GM12801 (cell line): ENCODE data around the gene GINS1.

Experiments
- TF ChIP-seq, protein P1 (sequence below): IDR thresholded peaks from one replicate; pipeline ENCODE4 v1.5.1; 2011; ENCODE audit warnings: control low read depth; ENCODE audit not compliant: insufficient read length; ENCODE audit errors: extremely low read depth

The GINS1 gene

GRCh38 chr20:25378884-25379733, 28.4 kb upstream of the GINS1 start:
- TF ChIP-seq, protein P1, sequence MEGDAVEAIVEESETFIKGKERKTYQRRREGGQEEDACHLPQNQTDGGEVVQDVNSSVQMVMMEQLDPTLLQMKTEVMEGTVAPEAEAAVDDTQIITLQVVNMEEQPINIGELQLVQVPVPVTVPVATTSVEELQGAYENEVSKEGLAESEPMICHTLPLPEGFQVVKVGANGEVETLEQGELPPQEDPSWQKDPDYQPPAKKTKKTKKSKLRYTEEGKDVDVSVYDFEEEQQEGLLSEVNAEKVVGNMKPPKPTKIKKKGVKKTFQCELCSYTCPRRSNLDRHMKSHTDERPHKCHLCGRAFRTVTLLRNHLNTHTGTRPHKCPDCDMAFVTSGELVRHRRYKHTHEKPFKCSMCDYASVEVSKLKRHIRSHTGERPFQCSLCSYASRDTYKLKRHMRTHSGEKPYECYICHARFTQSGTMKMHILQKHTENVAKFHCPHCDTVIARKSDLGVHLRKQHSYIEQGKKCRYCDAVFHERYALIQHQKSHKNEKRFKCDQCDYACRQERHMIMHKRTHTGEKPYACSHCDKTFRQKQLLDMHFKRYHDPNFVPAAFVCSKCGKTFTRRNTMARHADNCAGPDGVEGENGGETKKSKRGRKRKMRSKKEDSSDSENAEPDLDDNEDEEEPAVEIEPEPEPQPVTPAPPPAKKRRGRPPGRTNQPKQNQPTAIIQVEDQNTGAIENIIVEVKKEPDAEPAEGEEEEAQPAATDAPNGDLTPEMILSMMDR, result no peak

GRCh38 chr20:25380945-25381614, 26.4 kb upstream of the GINS1 start:
- TF ChIP-seq, protein P1, result no peak

GRCh38 chr20:25382704-25383370, 24.6 kb upstream of the GINS1 start:
- TF ChIP-seq, protein P1, result no peak

- TF ChIP-seq, protein P1, result no peak
Measured at GRCh38 chr20:25389401-25389857, 18.0 kb upstream of the GINS1 start.

- TF ChIP-seq, protein P1, result no peak
Measured at GRCh38 chr20:25389858-25390537, 17.5 kb upstream of the GINS1 start.

DNA sequence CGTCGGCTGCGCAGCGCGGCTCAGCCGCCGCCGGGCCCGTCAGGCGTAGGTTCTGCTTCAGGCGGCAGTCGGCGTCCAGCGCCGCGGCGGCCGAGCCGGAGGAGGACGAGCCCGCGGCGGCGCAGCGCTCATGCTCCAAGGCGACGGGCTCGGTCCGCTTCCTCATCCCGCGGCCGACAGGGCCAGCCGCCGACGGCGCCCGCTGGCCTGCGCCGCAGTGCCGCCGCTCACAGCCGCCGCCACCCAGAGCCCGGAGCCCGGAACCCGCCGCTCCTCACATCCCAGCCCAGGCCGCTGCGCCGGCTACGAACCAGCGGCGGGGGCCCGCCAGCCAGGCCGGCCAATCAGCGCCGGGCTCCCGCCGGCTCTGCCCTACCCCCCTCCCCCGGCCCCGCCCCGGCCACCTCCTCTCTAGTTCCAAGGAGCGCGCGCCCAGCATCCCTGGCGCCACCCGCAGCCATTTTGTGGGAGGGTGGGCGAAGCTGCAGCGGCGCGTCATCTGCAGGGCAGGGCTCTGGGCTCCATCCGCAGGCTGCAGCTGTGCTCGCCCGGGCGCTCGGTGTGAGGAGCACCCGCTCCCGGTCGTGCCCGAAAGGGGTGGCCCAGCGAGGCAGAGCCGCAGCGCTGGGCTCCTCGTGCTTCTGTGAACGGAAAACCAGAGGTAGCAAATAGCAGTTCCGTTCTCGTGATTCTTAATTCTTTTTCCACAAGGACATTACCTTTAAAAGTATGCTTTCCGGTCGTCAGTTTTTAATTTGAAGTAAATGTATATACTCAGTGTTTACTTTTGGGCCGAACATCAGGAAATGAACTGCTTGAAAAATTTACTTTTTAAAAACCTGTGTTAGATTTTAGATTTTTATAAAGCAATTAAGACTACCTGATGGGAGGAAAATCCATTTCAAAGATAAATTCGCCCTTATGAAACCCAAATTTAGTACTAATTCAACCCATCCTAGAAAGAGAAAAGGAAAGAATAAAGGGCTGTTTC, 16.6 kb upstream of the GINS1 start, which contains the start of gene ABHD12:
Gene ABHD12, minus strand, starts transcription at position 298 of the 991 bp plus-strand sequence. Its CDS starts 132 bp downstream, at position 166.
- TF ChIP-seq, protein P1, result no peak
